ENCODE measurements around the gene CUL7. TPM values are rescaled to one million over a fixed set of nuclear protein-coding genes. Genes with fewer than 3 reads are reported as not detected.

The CUL7 gene
- total and polyA plus RNA-seq, 9 donors = 9.3 to 29.1 (median 21.6) TPM

DNA sequence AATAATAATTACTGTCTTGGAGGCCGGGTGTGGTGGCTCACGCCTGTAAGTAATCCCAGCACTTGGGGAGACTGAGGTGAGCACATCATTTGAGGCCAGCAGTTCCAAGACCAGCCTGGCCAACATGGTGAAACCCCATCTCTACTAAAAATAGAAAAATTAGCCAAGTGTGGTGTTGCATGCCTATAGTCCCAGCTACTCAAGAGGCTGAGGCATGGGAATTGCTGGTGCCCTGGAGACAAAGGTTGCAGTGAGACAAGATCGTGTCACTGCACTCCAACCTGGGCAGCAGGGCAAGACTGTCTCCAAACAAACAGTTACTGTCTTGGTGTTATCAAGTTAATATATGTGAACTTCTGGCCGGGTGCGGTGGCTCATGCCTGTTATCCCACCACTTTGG is 27.3 kb downstream of the CUL7 start:
- H3K4me3 ChIP-seq = no peak overlapping the region
- no peaks in the 10 kb centered on the region for H3K27me3 ChIP-seq

DNA sequence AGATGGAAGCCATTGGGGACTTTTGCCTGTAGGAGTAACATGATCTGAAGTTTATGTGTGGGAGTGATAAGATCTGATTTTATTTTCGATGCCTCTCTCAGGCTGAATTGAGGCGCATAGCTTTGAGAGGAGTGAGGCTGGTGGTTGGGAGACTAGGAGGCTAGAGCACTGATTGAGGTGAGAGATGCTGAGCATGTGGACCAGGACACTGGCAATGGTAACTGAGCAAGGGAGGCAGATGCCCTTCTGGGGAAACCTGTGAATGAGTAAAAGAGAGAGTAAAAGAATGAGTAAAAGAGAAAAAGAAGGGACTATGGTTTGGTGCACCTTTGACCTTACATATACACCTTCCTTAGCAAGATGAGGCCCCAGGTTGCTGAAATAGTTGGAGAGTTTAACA is 29.2 kb downstream of the CUL7 start:
- peaks cover 6% of the 10 kb centered on the region for H3K4me1 ChIP-seq (ENCODE audit: insufficient read depth)
- H3K36me3 ChIP-seq = no peaks in the 10 kb centered on the region
- 63 to 68% (median 64%) methylated on average over 2 of the region's 2 CpGs for WGBS, 3 donors
- no peak overlapping the region for H3K27ac ChIP-seq
- no peaks in the 10 kb centered on the region for H3K27me3 ChIP-seq
- TF ChIP-seq POLR2A (IDR thresholded peaks at IDR 0.05) (no peak), EP300 (IDR thresholded peaks at IDR 0.05) (no peak)
- TF ChIP-seq, protein P1, sequence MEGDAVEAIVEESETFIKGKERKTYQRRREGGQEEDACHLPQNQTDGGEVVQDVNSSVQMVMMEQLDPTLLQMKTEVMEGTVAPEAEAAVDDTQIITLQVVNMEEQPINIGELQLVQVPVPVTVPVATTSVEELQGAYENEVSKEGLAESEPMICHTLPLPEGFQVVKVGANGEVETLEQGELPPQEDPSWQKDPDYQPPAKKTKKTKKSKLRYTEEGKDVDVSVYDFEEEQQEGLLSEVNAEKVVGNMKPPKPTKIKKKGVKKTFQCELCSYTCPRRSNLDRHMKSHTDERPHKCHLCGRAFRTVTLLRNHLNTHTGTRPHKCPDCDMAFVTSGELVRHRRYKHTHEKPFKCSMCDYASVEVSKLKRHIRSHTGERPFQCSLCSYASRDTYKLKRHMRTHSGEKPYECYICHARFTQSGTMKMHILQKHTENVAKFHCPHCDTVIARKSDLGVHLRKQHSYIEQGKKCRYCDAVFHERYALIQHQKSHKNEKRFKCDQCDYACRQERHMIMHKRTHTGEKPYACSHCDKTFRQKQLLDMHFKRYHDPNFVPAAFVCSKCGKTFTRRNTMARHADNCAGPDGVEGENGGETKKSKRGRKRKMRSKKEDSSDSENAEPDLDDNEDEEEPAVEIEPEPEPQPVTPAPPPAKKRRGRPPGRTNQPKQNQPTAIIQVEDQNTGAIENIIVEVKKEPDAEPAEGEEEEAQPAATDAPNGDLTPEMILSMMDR (IDR thresholded peaks at IDR 0.05) = no peak
- intact Hi-C loops (cut with DNase I) = no loop called here
- no peak overlapping the region for H3K4me3 ChIP-seq
- DNase-seq = no peak
- no peaks in the 10 kb centered on the region for H3K9me3 ChIP-seq

More for the DNA sequence above, 27.3 kb downstream of the CUL7 start:
- H3K36me3 ChIP-seq = no peaks in the 10 kb centered on the region
- no peak overlapping the region for H3K27ac ChIP-seq
- no peaks in the 10 kb centered on the region for H3K9me3 ChIP-seq
- intact Hi-C loops (cut with DNase I) = no loop called here
- no peak for TF ChIP-seq POLR2A (IDR thresholded peaks at IDR 0.05)
- TF ChIP-seq, protein P1 (IDR thresholded peaks at IDR 0.05) = no peak
- TF ChIP-seq EP300 (IDR thresholded peaks at IDR 0.05) = no peak
- WGBS, 3 donors = 89 to 93% (median 90%) methylated on average over 5 of the region's 5 CpGs
- no peak for DNase-seq
- H3K4me1 ChIP-seq (ENCODE audit: insufficient read depth) = peaks cover 1% of the 10 kb centered on the region

DNA sequence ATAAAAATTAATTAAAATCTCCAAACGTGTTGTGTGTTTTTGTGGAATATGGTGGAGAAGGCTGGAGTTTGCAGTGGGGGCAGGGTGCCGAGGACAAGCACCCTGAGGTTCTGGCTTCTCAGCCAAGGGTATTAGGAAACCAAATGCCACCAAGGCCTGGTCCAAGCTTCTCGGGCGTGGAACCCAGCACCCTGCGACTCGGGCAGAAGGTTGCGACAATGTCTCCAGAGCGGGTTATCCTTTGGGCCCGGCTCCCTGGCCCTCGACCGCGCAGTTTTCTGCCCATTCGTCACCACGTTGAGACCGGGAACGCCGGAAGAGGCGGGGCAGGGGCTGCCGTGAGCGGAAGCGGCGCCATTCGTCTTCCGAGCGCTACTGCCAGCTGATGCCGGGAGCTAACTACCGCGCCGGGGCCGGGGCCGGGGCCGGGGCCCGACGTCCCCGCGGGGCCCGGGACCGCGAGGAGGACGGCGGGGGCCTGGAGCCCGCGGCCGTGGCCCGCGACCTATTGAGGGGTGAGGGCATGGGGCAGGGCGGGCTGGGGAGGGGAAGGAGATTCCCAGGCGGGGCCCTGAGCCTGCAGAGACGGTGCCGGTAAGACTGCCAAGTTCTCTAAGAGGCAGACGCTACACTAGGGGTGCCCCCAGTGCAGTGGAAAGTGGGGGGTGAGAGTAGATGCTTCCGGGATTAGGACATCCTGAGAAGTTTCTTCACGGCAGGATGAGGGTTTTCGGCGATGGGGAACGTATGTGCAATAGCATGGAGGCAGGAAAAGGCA is 32.2 kb downstream of the CUL7 start, which contains the start of gene RRP36:
TSS of gene RRP36 (plus strand) at position 354 of the 778 bp plus-strand sequence. CDS start at position 386, 32 bp downstream.
- H3K27ac ChIP-seq = peak within 1 kb of the TSS; percentile 75 to 84
- no peaks in the 10 kb centered on the region for H3K27me3 ChIP-seq
- WGBS, 3 donors = 0 to 1% (median 1%) methylated on average over 38 to 56 of the region's 56 CpGs
- peak; percentile 68 to 85 (median 78) for DNase-seq
- intact Hi-C loops (cut with DNase I) = no loop called here
- H3K9me3 ChIP-seq = no peaks in the 10 kb centered on the region
- H3K4me1 ChIP-seq (ENCODE audit: insufficient read depth) = peaks cover 9% of the 10 kb centered on the region
- no peak for TF ChIP-seq POLR2A (IDR thresholded peaks at IDR 0.05)
- TF ChIP-seq, protein P1 (IDR thresholded peaks at IDR 0.05) = no peak
- TF ChIP-seq EP300 (IDR thresholded peaks at IDR 0.05) = no peak
- H3K4me3 ChIP-seq = peak within 1 kb of the TSS; percentile 85
- H3K36me3 ChIP-seq = no peaks in the 10 kb centered on the region

DNA sequence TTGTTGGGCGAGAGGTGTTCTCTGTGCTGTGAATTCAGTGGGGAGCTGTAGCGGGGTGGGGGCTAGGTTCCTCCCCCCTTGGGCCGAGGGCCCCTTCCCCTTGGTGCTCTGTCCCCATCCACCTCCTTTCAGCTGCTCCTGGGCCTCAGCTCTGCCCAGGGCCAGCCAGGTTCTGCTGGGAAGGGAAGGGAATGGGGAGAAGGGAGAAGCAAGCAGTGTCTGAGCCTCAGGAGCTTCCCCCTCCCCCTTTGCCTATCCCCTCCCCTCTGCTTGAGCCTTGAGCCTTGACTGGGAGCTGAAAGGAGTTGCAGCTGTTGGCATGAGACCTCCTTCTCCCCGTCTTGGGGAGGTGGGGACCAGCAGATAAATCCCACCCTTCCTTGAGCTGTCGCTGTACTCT is 32.8 kb downstream of the CUL7 start:
- intact Hi-C loops (cut with DNase I) = no loop called here
- Histone ChIP-seq H3K4me3 (peak overlapping the region; percentile 85), H3K36me3 (no peaks in the 10 kb centered on the region), H3K4me1 (ENCODE audit: insufficient read depth) (peaks cover 10% of the 10 kb centered on the region), H3K9me3 (no peaks in the 10 kb centered on the region), H3K27ac (peak overlapping the region; percentile 75 to 84), H3K27me3 (no peaks in the 10 kb centered on the region)
- no peak for DNase-seq
- WGBS, 3 donors = 25 to 40% (median 31%) methylated on average over 5 of the region's 5 CpGs
- no peak for TF ChIP-seq POLR2A (IDR thresholded peaks at IDR 0.05)
- TF ChIP-seq EP300 (IDR thresholded peaks at IDR 0.05) = no peak
- TF ChIP-seq, protein P1 (IDR thresholded peaks at IDR 0.05) = no peak
